GM18951 (cell line): Measurements from ENCODE around the gene TMEM191C.
"Not testable (repeated sequence)": the region's sequence is repeated elsewhere in the genome, so short reads cannot be mapped to it uniquely, and the experiment has no call there.

Source experiments
- in situ Hi-C: fragments of 300-500 bp; cut with MboI; formaldehyde crosslinking; loops from one replicate; pipeline ENCODE4 v1.12.0; 2022; ENCODE audit warnings: low sequenced_read_pairs, mixed read lengths, inconsistent platforms; ENCODE audit not compliant: unreplicated experiment

Gene TMEM191C

DNA sequence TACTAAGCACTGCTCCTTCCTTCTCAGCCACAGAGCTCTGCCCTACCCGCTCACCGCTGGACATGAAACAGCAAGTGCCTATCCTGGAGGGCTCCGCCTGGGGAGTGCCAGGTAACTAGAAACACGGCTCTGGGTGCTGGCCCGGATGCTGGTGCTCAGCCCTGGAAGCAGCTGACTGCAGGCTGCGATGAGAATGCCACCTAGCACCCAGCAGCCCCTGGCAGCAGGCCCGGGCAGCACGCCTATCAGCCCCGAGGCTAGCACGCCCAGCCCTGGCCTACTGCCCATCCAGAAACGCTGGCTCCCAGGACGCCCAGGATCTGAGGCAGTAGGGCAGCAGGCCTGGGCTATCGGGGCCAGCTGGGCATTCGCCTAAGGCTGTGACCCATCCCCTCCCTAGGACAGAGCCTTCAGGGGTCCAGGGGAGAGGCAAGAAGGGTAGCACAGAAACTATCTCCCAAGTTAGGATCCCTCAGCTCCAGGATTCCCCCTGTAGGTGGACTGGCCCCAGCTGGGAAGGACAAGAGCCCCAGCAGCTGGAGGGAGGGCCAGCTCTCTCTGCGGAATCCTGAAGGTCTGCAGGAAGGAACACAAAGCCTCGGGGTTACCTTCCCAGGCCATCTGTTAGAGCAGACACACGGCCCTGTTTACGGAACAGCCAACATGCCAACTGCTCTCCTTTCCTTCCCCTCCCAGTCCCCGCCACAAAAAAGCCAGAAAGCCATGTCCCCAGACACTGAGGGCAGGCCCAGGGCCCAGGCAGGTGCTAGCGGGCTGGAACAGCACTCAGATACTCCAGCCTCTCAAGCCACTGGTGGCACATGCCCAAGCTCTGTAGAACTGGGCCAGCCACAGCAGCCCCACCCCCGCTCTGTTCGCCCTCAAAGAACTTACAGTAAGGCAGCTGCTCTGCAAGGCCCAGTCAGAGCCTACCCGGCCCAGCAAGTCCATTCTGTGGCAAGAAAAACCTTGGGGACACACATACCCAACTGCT lies 26.9 kb downstream of the TMEM191C start:
- in situ Hi-C loops, result loop anchor here (25.0 kb wide), 1 partner anchor 757 kb away; no protein-coding TSS in a partner anchor

- in situ Hi-C loops, result loop anchor here (25.0 kb wide), 1 partner anchor 761 kb away; no protein-coding TSS in a partner anchor
Measured at GRCh38 chr22:21497984-21498383, 30.8 kb downstream of the TMEM191C start.

DNA sequence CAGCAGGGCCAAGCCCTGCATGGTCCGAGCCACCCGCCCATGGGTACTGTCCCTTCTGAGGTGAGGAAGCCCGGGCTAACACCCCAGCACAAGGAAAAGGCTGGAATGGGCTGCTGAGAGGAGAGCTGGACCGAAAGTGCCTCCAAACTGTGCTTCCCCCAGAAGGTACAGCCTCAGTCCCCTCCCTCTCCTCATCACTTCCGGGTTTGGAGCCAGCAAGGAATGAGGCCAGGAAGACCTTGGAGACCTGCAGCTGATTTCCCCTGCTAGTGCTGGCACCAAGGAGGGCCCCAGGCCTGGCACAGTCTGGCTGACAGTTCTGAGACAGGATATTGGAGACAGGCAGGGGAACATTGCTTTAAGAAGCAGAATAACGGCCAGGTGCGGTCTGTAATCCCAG lies 31.3 kb downstream of the TMEM191C start:
- in situ Hi-C loops, result loop anchor here (25.0 kb wide), 1 partner anchor 761 kb away; no protein-coding TSS in a partner anchor

GRCh38 chr22:21499623-21500506 lies 32.7 kb downstream of the TMEM191C start:
- in situ Hi-C loops, result loop anchor here (25.0 kb wide), 1 partner anchor 763 kb away; no protein-coding TSS in a partner anchor

DNA sequence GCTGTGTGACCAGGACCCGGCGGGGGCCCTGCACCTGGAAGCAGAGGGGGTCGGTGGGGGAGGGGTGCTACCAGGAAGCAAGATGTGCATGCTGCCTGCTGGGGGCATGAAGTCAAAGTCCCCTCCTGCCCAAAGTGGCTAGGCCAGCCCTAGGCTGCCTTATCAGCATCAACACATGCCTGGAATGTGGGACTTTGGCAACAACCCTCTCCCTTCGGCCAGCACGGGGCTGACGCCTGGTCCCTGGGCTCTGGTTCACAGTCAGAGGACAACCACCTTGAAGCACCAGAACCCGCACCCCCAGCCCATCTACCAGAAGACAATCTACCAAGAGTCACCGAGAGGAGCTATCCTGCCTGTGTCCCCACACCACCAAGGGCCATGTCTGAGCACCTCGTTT lies 43.2 kb downstream of the TMEM191C start:
- in situ Hi-C loops, result not testable (repeated sequence)

- in situ Hi-C loops, result not testable (repeated sequence)
Measured at GRCh38 chr22:21512022-21512421, 44.8 kb downstream of the TMEM191C start.

- in situ Hi-C loops, result not testable (repeated sequence)
Measured at GRCh38 chr22:21514117-21514516, 46.9 kb downstream of the TMEM191C start.

DNA sequence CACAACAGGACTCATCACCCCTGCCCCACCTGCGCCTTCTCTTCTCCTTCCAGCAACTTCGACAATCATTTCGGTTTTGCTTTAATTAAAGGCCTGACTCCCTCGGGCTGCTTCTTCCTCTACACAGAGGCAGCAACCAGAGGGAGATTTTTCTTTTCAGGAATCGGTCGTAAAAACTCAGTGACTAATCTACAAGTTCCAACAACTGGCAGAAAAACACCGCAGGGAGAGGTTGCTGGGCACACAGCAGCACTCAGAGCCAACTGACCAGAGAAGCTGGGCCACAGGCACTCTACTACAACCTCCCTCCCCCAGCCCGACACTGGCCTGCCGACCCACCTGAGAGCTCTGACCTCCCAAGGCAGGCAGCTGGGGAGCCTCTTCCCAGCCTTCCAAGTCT lies 48.0 kb downstream of the TMEM191C start:
- in situ Hi-C loops, result not testable (repeated sequence)

DNA sequence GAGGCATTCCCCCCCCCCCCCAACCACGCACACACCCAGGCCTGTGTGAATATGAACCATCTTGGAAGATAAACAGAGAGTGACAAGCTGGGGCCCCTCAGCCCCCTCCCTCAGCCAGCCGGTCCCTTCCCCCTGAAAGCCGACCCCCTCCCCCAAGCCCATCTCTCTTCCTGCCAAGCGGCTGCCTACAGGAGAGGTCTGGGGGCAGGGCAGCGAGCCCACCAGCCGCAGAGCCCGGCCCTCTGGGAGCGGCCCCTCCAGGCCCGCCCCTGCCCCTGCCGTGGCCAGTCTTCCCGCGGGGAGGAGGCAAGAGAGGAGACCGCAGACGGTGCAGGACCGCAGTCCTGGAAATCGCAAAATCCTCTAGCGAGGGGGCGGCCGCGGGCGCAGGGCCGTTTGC lies 49.3 kb downstream of the TMEM191C start:
- in situ Hi-C loops, result not testable (repeated sequence)

- in situ Hi-C loops, result not testable (repeated sequence)
Measured at GRCh38 chr22:21516970-21517764, 50.0 kb downstream of the TMEM191C start.
